Measurements from ENCODE around the gene ADAMTSL4.
"Not testable (repeated sequence)": the region's sequence is repeated elsewhere in the genome, so short reads cannot be mapped to it uniquely, and the experiment has no call there.

ADAMTSL4 gene

GRCh38 chr1:150568594-150568966 lies 19.4 kb downstream of the ADAMTSL4 start:
- no peaks in the 10 kb centered on the region; the same call in 1 of the 2 replicates for H3K36me3 ChIP-seq (ENCODE audit: control insufficient read depth, insufficient read depth, low read length)
- H3K27me3 ChIP-seq (ENCODE audit: control insufficient read depth, insufficient read depth, low read length) = no peaks in the 10 kb centered on the region
- no peak overlapping the region for H3K4me3 ChIP-seq (ENCODE audit: low read length)
- no peaks in the 10 kb centered on the region for H3K9me3 ChIP-seq (ENCODE audit: control insufficient read depth, insufficient read depth, low read length)
- H3K4me1 ChIP-seq (ENCODE audit: control insufficient read depth, insufficient read depth, low read length) = peaks cover 12% of the 10 kb centered on the region; the same call in 1 of the 2 replicates
- H3K27ac ChIP-seq (ENCODE audit: low read length) = peak overlapping the region; percentile 72
- DNase-seq (ENCODE audit: low read depth, low spot score) = no peak

- Histone ChIP-seq H3K27ac (ENCODE audit: low read length) (no peak overlapping the region), H3K9me3 (ENCODE audit: control insufficient read depth, insufficient read depth, low read length) (no peaks in the 10 kb centered on the region), H3K4me1 (ENCODE audit: control insufficient read depth, insufficient read depth, low read length) (peaks cover 7% of the 10 kb centered on the region; the same call in 1 of the 2 replicates), H3K36me3 (ENCODE audit: control insufficient read depth, insufficient read depth, low read length) (peaks cover 9% of the 10 kb centered on the region; the same call in 1 of the 2 replicates), H3K27me3 (ENCODE audit: control insufficient read depth, insufficient read depth, low read length) (no peaks in the 10 kb centered on the region), H3K4me3 (ENCODE audit: low read length) (no peak overlapping the region)
- WGBS (ENCODE audit: insufficient coverage, insufficient read length) = no CpG with 5 or more reads among the region's 4 CpGs
- no peak for DNase-seq (ENCODE audit: low read depth, low spot score)
Measured at GRCh38 chr1:150572918-150573647, 23.9 kb downstream of the ADAMTSL4 start.

GRCh38 chr1:150573648-150574071 lies 24.5 kb downstream of the ADAMTSL4 start:
- no CpG with 5 or more reads among the region's 13 CpGs for WGBS (ENCODE audit: insufficient coverage, insufficient read length)
- not testable (repeated sequence) for DNase-seq (ENCODE audit: low read depth, low spot score); H3K27ac ChIP-seq (ENCODE audit: low read length); H3K4me3 ChIP-seq (ENCODE audit: low read length); H3K9me3 ChIP-seq (ENCODE audit: control insufficient read depth, insufficient read depth, low read length); H3K36me3 ChIP-seq (ENCODE audit: control insufficient read depth, insufficient read depth, low read length); H3K27me3 ChIP-seq (ENCODE audit: control insufficient read depth, insufficient read depth, low read length); H3K4me1 ChIP-seq (ENCODE audit: control insufficient read depth, insufficient read depth, low read length)

- Histone ChIP-seq H3K9me3 (ENCODE audit: control insufficient read depth, insufficient read depth, low read length) (no peaks in the 10 kb centered on the region), H3K4me1 (ENCODE audit: control insufficient read depth, insufficient read depth, low read length) (peaks cover 1% of the 10 kb centered on the region; the same call in 1 of the 2 replicates), H3K27ac (ENCODE audit: low read length) (no peak overlapping the region), H3K4me3 (ENCODE audit: low read length) (no peak overlapping the region), H3K36me3 (ENCODE audit: control insufficient read depth, insufficient read depth, low read length) (peaks cover 9% of the 10 kb centered on the region; the same call in 1 of the 2 replicates), H3K27me3 (ENCODE audit: control insufficient read depth, insufficient read depth, low read length) (no peaks in the 10 kb centered on the region)
- WGBS (ENCODE audit: insufficient coverage, insufficient read length) = no CpG with 5 or more reads among the region's 6 CpGs
- DNase-seq (ENCODE audit: low read depth, low spot score) = no peak
Measured at GRCh38 chr1:150574260-150575071, 25.3 kb downstream of the ADAMTSL4 start.

GRCh38 chr1:150575072-150575489 lies 25.9 kb downstream of the ADAMTSL4 start:
- DNase-seq (ENCODE audit: low read depth, low spot score) = no peak
- Histone ChIP-seq H3K9me3 (ENCODE audit: control insufficient read depth, insufficient read depth, low read length) (no peaks in the 10 kb centered on the region), H3K27me3 (ENCODE audit: control insufficient read depth, insufficient read depth, low read length) (no peaks in the 10 kb centered on the region), H3K4me1 (ENCODE audit: control insufficient read depth, insufficient read depth, low read length) (no peaks in the 10 kb centered on the region), H3K27ac (ENCODE audit: low read length) (no peak overlapping the region), H3K4me3 (ENCODE audit: low read length) (no peak overlapping the region), H3K36me3 (ENCODE audit: control insufficient read depth, insufficient read depth, low read length) (peaks cover 9% of the 10 kb centered on the region; the same call in 1 of the 2 replicates)
- WGBS (ENCODE audit: insufficient coverage, insufficient read length) = no CpG with 5 or more reads among the region's 4 CpGs

- no CpG with 5 or more reads among the region's 1 CpG for WGBS (ENCODE audit: insufficient coverage, insufficient read length)
- no peak for DNase-seq (ENCODE audit: low read depth, low spot score)
- Histone ChIP-seq H3K9me3 (ENCODE audit: control insufficient read depth, insufficient read depth, low read length) (no peaks in the 10 kb centered on the region), H3K4me3 (ENCODE audit: low read length) (no peak overlapping the region), H3K36me3 (ENCODE audit: control insufficient read depth, insufficient read depth, low read length) (peaks cover 9% of the 10 kb centered on the region; the same call in 1 of the 2 replicates), H3K27ac (ENCODE audit: low read length) (no peak overlapping the region), H3K27me3 (ENCODE audit: control insufficient read depth, insufficient read depth, low read length) (no peaks in the 10 kb centered on the region), H3K4me1 (ENCODE audit: control insufficient read depth, insufficient read depth, low read length) (no peaks in the 10 kb centered on the region)
Measured at GRCh38 chr1:150575518-150576366, 26.5 kb downstream of the ADAMTSL4 start.

- DNase-seq (ENCODE audit: low read depth, low spot score) = no peak
- Histone ChIP-seq H3K4me3 (ENCODE audit: low read length) (no peak overlapping the region), H3K27ac (ENCODE audit: low read length) (no peak overlapping the region), H3K4me1 (ENCODE audit: control insufficient read depth, insufficient read depth, low read length) (no peaks in the 10 kb centered on the region), H3K27me3 (ENCODE audit: control insufficient read depth, insufficient read depth, low read length) (no peaks in the 10 kb centered on the region), H3K9me3 (ENCODE audit: control insufficient read depth, insufficient read depth, low read length) (no peaks in the 10 kb centered on the region), H3K36me3 (ENCODE audit: control insufficient read depth, insufficient read depth, low read length) (peaks cover 9% of the 10 kb centered on the region; the same call in 1 of the 2 replicates)
- WGBS (ENCODE audit: insufficient coverage, insufficient read length) = no CpG with 5 or more reads among the region's 4 CpGs
Measured at GRCh38 chr1:150576367-150576711, 27.1 kb downstream of the ADAMTSL4 start.

- Histone ChIP-seq H3K27ac (ENCODE audit: low read length) (no peak overlapping the region), H3K4me1 (ENCODE audit: control insufficient read depth, insufficient read depth, low read length) (no peaks in the 10 kb centered on the region)
Measured at GRCh38 chr1:150576794-150577556, 27.8 kb downstream of the ADAMTSL4 start.

GRCh38 chr1:150577557-150578271 lies 28.5 kb downstream of the ADAMTSL4 start:
- H3K27me3 ChIP-seq (ENCODE audit: control insufficient read depth, insufficient read depth, low read length) = no peaks in the 10 kb centered on the region
- peak overlapping the region; percentile 43; the same call in 1 of the 2 replicates for H3K4me3 ChIP-seq (ENCODE audit: low read length)
- no peak overlapping the region for H3K27ac ChIP-seq (ENCODE audit: low read length)
- no peak for DNase-seq (ENCODE audit: low read depth, low spot score)
- H3K36me3 ChIP-seq (ENCODE audit: control insufficient read depth, insufficient read depth, low read length) = peaks cover 9% of the 10 kb centered on the region; the same call in 1 of the 2 replicates
- H3K4me1 ChIP-seq (ENCODE audit: control insufficient read depth, insufficient read depth, low read length) = no peaks in the 10 kb centered on the region
- WGBS (ENCODE audit: insufficient coverage, insufficient read length) = no CpG with 5 or more reads among the region's 11 CpGs
- no peaks in the 10 kb centered on the region for H3K9me3 ChIP-seq (ENCODE audit: control insufficient read depth, insufficient read depth, low read length)

More at GRCh38 chr1:150576794-150577556, 27.8 kb downstream of the ADAMTSL4 start:
- Histone ChIP-seq H3K4me3 (ENCODE audit: low read length) (peak overlapping the region; percentile 31; the same call in 1 of the 2 replicates), H3K36me3 (ENCODE audit: control insufficient read depth, insufficient read depth, low read length) (peaks cover 9% of the 10 kb centered on the region; the same call in 1 of the 2 replicates), H3K9me3 (ENCODE audit: control insufficient read depth, insufficient read depth, low read length) (no peaks in the 10 kb centered on the region), H3K27me3 (ENCODE audit: control insufficient read depth, insufficient read depth, low read length) (no peaks in the 10 kb centered on the region)
- WGBS (ENCODE audit: insufficient coverage, insufficient read length) = no CpG with 5 or more reads among the region's 2 CpGs
- no peak for DNase-seq (ENCODE audit: low read depth, low spot score)

All from iPS DF 6.9 (cell line).